ENCODE results near the gene LIN7C. TPM values are rescaled to one million over a fixed set of nuclear protein-coding genes. Genes with fewer than 3 reads are reported as not detected.

Gene LIN7C
- total RNA-seq, 4 donors from 2014 or later, result 61.8 to 72.8 (median 66.3) TPM

GRCh38 chr11:27495710-27496300, 10.8 kb downstream of the LIN7C start:
- Histone ChIP-seq H3K36me3 (peaks cover 21 to 34% of the 10 kb centered on the region in 2 donors), H3K9me3 (no peaks in the 10 kb centered on the region), H3K27me3 (no peaks in the 10 kb centered on the region), H3K4me3 (replicated peaks in 1 of 3) (no peak overlapping the region), H3K4me1 (no peaks in the 10 kb centered on the region), H3K27ac (no peak overlapping the region)
- 93 to 100% methylated on average over 1 of the region's 1 CpG for WGBS, 2 donors
- DNase-seq, result no peak
- TF ChIP-seq CTCF (IDR thresholded peaks at IDR 0.05) (no peak), POLR2A (IDR thresholded peaks at IDR 0.05) (no peak)
- intact Hi-C loops (cut with DNase I), result no loop called here

GRCh38 chr11:27489092-27489491, 17.5 kb downstream of the LIN7C start:
- peaks cover 10 to 17% of the 10 kb centered on the region in 2 donors for H3K36me3 ChIP-seq
- H3K4me1 ChIP-seq, result no peaks in the 10 kb centered on the region
- no peak overlapping the region for H3K4me3 ChIP-seq (replicated peaks in 1 of 3)
- 92 to 93% methylated on average over 5 of the region's 5 CpGs for WGBS, 2 donors
- H3K9me3 ChIP-seq, result no peaks in the 10 kb centered on the region
- H3K27me3 ChIP-seq, result no peaks in the 10 kb centered on the region
- no peak for DNase-seq
- intact Hi-C loops (cut with DNase I), result loop anchor here (10.0 kb wide), 1 partner anchor 194 kb away; no protein-coding TSS in a partner anchor
- TF ChIP-seq CTCF (IDR thresholded peaks at IDR 0.05), result no peak
- no peak for TF ChIP-seq POLR2A (IDR thresholded peaks at IDR 0.05)
- H3K27ac ChIP-seq, result no peak overlapping the region

- DNase-seq, result no peak
- no peaks in the 10 kb centered on the region for H3K9me3 ChIP-seq
- H3K27ac ChIP-seq, result no peak overlapping the region
- no peak overlapping the region for H3K4me3 ChIP-seq (replicated peaks in 1 of 3)
- TF ChIP-seq POLR2A (IDR thresholded peaks at IDR 0.05) (no peak), CTCF (IDR thresholded peaks at IDR 0.05) (no peak)
- WGBS, 2 donors, result 80 to 82% methylated on average over 6 of the region's 6 CpGs
- H3K4me1 ChIP-seq, result no peaks in the 10 kb centered on the region
- H3K36me3 ChIP-seq, result peaks cover 10 to 14% of the 10 kb centered on the region in 2 donors
- intact Hi-C loops (cut with DNase I), result loop anchor here (10.0 kb wide), 1 partner anchor 193 kb away; no protein-coding TSS in a partner anchor
- H3K27me3 ChIP-seq, result no peaks in the 10 kb centered on the region
Measured at GRCh38 chr11:27487706-27488105, 18.9 kb downstream of the LIN7C start.

- Histone ChIP-seq H3K27me3 (no peaks in the 10 kb centered on the region), H3K36me3 (peaks cover 4 to 6% of the 10 kb centered on the region in 2 donors), H3K27ac (no peak overlapping the region), H3K9me3 (no peaks in the 10 kb centered on the region), H3K4me3 (replicated peaks in 1 of 3) (no peak overlapping the region), H3K4me1 (no peaks in the 10 kb centered on the region)
- intact Hi-C loops (cut with DNase I), result loop anchor here (10.0 kb wide), 1 partner anchor 191 kb away; no protein-coding TSS in a partner anchor
- DNase-seq, result peak in 1 of 2 donors; percentile 17
- 27 to 40% methylated on average over 4 of the region's 4 CpGs for whole genome bisulfite sequencing, 2 donors
- TF ChIP-seq POLR2A (IDR thresholded peaks at IDR 0.05), result no peak
- peak; percentile 71 to 99 (median 90) for TF ChIP-seq CTCF (IDR thresholded peaks at IDR 0.05)
Measured at GRCh38 chr11:27485930-27486773, 20.4 kb downstream of the LIN7C start.

GRCh38 chr11:27482793-27483192, 23.8 kb downstream of the LIN7C start:
- intact Hi-C loops (cut with DNase I), result loop anchor here (5.0 to 10.0 kb wide), 2 partner anchors 188 to 295 kb away; no protein-coding TSS in a partner anchor

More at GRCh38 chr11:27482793-27483192, 23.8 kb downstream of the LIN7C start:
- no peak for DNase-seq
- Histone ChIP-seq H3K4me1 (no peaks in the 10 kb centered on the region), H3K9me3 (no peaks in the 10 kb centered on the region), H3K36me3 (no peaks in the 10 kb centered on the region), H3K27ac (no peak overlapping the region), H3K4me3 (replicated peaks in 1 of 3) (no peak overlapping the region), H3K27me3 (no peaks in the 10 kb centered on the region)
- TF ChIP-seq CTCF (IDR thresholded peaks at IDR 0.05), result no peak
- TF ChIP-seq POLR2A (IDR thresholded peaks at IDR 0.05), result no peak
- 91 to 96% methylated on average over 2 of the region's 2 CpGs for WGBS, 2 donors
